ENCODE results near the gene AQP11.
A peak's percentile ranks its signal among the peaks of the same experiment; 100 is the strongest.

AQP11 gene

DNA sequence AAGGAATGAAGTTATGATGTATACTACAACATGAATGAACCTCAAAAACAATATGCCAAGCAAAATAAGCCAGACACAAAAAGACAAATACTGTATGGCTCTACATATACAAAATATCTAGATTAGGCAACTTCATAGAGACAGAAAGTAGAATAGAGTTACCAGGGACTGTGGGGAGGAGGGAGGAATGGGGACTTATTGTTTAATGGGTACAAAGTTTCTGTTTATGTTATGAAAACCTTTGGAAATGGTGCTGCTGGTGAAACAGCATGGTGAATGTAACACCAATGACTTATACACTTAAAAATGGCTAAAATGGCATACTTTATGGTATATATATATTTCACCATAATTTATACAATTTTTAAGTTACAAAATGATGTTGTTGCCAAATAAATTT, 4.1 kb downstream of the AQP11 start:
- TF ChIP-seq, protein P1, sequence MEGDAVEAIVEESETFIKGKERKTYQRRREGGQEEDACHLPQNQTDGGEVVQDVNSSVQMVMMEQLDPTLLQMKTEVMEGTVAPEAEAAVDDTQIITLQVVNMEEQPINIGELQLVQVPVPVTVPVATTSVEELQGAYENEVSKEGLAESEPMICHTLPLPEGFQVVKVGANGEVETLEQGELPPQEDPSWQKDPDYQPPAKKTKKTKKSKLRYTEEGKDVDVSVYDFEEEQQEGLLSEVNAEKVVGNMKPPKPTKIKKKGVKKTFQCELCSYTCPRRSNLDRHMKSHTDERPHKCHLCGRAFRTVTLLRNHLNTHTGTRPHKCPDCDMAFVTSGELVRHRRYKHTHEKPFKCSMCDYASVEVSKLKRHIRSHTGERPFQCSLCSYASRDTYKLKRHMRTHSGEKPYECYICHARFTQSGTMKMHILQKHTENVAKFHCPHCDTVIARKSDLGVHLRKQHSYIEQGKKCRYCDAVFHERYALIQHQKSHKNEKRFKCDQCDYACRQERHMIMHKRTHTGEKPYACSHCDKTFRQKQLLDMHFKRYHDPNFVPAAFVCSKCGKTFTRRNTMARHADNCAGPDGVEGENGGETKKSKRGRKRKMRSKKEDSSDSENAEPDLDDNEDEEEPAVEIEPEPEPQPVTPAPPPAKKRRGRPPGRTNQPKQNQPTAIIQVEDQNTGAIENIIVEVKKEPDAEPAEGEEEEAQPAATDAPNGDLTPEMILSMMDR (IDR thresholded peaks at IDR 0.05; ENCODE audit: low read length, missing control alignments), result no peak
- no peak for DNase-seq (ENCODE audit: low read depth)
- no peak overlapping the region for H3K4me3 ChIP-seq (replicated peaks; ENCODE audit: low read depth, low read length)

DNA sequence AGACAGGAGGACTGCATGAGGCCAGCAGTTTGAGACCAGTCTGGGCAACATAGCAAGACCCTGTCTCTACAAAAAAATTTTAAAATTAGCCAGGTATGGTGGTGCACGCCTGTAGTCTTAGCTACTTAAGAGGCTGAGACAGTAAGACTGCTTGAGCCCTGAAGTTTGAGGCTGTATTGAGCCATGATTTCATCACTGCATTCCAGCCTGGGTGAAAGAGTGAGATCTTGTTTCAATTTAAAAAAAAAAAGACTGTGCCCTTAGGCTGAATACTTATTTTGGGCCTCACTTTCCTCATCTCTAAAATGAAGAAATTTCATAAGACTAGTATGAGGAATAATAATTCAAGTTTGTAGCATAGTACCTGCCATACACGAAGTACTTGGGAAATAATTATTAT, 6.9 kb downstream of the AQP11 start:
- TF ChIP-seq, protein P1 (IDR thresholded peaks at IDR 0.05; ENCODE audit: low read length, missing control alignments), result no peak
- peak; percentile 70 for DNase-seq (ENCODE audit: low read depth)
- no peak overlapping the region for H3K4me3 ChIP-seq (replicated peaks; ENCODE audit: low read depth, low read length)

DNA sequence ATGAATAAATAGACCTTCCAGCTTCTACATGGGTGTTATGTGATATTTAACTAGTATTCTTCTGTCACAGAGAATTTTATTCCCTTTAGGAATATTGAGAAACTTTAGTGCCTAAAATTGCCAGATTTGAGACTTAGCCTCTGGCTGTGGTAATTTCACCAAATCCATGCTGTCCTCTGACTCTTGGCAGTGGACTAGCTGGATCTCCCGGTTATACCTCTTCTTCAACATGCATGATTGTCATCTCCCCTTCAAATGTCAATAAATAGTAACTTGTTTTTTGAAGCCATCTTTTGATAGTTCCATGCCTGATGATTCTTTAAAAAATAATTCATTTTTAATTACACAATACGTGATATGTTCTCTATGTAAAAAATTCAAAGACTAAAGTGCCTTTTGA, 8.4 kb downstream of the AQP11 start:
- no peak for DNase-seq (ENCODE audit: low read depth)

DNA sequence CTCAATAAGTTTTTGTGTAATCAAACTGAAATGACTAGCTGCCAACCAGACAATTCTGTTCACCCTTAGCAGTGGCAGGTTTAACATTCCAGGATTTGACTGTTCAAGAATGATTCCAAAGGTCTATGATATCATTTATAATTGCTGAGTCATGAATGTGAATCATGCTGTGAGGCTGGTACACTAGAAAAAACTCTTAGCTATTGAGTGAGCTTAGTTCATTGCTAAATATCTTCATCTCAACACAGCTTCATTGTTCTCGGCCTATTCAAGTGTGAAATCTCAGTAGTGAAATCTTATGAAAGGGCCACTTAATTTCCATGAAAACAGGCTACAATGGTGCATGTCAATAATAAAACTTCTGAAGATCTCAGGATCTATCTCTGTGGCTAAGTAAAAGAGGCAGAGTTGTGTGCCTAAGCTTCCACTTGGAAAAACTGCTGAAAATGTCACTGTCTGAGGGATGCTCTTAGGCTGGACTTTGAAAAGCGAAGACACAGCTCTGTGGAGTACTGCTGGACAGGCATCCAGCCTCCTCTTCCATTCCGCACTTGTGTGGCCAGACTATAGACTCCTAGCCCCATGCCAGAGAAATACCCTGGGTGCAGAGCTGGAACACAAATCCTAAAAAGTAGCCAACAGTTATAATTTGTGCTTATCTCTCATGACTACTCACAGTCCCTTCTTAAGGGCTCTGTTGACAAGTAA, 12.8 kb downstream of the AQP11 start:
- H3K4me3 ChIP-seq (replicated peaks; ENCODE audit: low read depth, low read length), result no peak overlapping the region
- peak; percentile 89 for DNase-seq (ENCODE audit: low read depth)
- TF ChIP-seq, protein P1 (IDR thresholded peaks at IDR 0.05; ENCODE audit: low read length, missing control alignments), result no peak

More for the DNA sequence above, 8.4 kb downstream of the AQP11 start:
- TF ChIP-seq, protein P1 (IDR thresholded peaks at IDR 0.05; ENCODE audit: low read length, missing control alignments), result no peak
- no peak overlapping the region for H3K4me3 ChIP-seq (replicated peaks; ENCODE audit: low read depth, low read length)

DNA sequence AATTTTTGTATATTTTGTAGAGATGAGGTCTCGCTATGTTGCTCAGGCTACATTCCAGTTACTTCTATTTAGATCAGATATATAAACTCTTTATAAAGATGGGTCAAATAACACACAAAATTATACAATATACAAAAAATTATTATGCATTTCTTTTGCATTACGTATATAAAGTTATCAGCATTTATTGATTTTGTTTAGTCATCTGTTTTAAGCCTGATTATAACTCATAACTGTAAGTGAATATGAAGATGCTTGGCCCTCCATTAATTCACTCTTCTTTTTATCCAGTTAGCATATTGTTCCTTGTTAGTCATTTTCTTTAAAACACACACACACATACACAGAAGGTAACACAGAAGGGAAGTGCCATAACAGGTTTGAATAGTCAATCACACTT, 14.5 kb downstream of the AQP11 start:
- H3K4me3 ChIP-seq (replicated peaks; ENCODE audit: low read depth, low read length), result no peak overlapping the region
- TF ChIP-seq, protein P1 (IDR thresholded peaks at IDR 0.05; ENCODE audit: low read length, missing control alignments), result no peak

DNA sequence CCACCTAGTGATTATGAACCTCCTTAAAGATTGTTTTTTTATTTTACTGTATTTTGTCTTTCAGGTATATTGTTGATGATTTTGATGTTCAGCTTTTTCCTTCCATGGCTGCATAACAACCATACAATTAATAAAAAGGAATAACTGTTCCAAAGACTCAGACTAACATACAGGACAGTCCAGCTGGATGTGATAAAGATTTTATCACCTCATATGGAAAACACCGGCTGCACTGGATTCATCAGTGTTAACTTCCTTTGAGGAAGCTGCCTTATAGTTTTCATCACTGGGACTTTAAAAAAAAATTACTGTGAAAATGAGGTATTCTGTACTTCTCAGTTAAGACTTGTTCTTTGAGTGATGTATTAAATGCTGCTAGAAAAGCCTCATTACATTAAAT, 19.5 kb downstream of the AQP11 start:
- no peak overlapping the region for H3K4me3 ChIP-seq (replicated peaks; ENCODE audit: low read depth, low read length)
- DNase-seq (ENCODE audit: low read depth), result no peak
- TF ChIP-seq, protein P1 (IDR thresholded peaks at IDR 0.05; ENCODE audit: low read length, missing control alignments), result no peak

More for the DNA sequence above, 14.5 kb downstream of the AQP11 start:
- no peak for DNase-seq (ENCODE audit: low read depth)

DNA sequence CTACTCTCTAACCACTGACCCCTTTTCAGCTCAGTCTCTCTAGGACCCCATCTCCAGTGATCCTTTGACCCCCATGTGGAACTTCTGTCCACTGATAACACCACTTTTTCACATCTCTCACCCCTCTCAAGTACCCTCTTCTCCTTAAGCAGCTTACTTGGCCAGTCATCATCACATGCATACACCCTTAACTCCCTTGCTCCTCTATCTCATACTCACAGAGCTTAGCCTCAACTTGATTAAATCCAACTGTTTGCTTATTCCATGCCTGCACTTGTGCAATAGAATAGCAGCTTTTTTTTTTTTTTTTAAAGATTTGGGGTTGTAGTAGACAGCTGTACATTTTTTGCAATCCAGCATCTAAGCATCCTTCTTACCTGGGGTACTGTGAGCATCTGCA, 22.2 kb downstream of the AQP11 start:
- no peak for DNase-seq (ENCODE audit: low read depth)
- H3K4me3 ChIP-seq (replicated peaks; ENCODE audit: low read depth, low read length), result no peak overlapping the region
- TF ChIP-seq, protein P1 (IDR thresholded peaks at IDR 0.05; ENCODE audit: low read length, missing control alignments), result no peak
